Measurements from ENCODE around the gene HOXD10.

The HOXD10 gene

GRCh38 chr2:176137252-176137580, 20.6 kb downstream of the HOXD10 start:
- no peak for DNase-seq

GRCh38 chr2:176137906-176138305, 21.3 kb downstream of the HOXD10 start:
- no peak for DNase-seq

- DNase-seq, result peak; percentile 71
Measured at GRCh38 chr2:176138526-176138922, 21.9 kb downstream of the HOXD10 start.

DNA sequence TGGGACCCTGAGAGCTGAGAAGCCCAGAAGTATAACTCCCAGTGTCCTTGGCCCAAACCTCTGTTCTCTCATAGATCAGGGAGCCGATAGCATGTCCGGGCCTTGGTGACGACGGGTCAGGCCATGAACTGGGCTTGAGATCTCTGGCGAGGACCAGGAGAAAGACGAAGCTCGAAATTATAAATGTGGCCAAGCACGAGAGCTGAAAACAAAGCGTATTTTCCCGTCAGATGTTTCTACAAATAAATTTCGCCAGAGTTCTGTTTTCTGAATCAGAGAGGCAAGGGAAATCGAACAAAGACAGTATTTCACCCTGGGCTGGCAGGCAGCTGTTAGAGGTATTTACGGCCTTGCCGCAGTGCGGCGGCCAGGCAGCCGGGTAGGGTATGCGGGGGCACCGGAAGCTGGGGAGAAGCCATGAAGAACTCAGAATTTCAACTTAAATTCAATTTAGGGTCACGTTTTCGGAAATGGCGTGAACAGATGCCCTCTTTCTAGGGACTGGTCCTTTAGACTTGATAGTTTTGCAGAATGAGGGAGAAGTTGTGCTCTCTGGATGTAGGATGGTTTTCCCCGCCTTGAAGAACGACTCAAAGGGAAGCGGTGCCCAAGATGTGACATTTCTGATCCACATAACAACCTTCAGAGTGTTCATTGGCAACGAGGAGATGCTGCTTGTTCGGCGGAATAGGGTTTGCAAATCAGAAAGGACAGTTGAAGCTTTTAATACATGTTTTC, 22.5 kb downstream of the HOXD10 start:
- DNase-seq, result peak; percentile 65

DNA sequence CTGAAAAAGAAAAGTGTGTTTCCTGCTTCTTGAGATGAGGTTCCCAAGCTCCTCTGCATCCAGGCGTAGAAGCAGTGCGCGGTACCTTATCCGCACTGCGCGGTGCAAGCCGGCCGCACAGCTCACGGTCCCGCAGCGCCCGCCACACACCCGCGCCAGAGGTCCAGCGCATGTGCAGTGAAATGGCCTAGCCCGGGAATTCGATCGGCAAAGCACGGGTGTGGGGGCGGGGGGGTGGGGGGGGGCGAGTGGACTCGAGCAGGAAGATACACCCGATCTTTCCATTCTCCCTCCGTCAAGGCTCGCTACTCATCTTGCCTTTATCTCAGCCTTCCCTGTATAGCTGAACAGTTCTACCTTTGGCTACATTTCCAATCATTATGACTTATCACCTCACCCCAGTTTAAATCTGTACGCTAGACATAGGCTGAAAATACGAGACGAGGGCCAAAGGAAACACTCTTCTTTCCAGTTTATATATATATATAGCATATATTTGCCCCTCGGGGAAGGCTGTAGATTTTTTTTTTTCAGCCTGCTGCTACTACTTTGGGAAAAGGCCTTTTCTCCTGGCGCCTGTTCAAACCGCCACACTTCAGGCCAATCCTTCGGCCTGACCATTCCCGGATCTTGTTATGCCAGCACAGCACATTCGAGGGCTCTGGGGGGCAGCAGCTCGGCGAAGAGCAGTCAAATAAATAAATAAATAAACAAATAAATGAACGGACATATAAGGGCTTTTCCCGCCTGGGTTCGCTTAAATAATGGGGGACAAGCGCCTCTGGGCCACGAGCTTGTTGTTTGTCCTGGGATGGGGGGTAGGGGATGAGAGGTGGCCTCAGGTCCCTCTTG, 23.3 kb downstream of the HOXD10 start:
- DNase-seq, result peak; percentile 83

DNA sequence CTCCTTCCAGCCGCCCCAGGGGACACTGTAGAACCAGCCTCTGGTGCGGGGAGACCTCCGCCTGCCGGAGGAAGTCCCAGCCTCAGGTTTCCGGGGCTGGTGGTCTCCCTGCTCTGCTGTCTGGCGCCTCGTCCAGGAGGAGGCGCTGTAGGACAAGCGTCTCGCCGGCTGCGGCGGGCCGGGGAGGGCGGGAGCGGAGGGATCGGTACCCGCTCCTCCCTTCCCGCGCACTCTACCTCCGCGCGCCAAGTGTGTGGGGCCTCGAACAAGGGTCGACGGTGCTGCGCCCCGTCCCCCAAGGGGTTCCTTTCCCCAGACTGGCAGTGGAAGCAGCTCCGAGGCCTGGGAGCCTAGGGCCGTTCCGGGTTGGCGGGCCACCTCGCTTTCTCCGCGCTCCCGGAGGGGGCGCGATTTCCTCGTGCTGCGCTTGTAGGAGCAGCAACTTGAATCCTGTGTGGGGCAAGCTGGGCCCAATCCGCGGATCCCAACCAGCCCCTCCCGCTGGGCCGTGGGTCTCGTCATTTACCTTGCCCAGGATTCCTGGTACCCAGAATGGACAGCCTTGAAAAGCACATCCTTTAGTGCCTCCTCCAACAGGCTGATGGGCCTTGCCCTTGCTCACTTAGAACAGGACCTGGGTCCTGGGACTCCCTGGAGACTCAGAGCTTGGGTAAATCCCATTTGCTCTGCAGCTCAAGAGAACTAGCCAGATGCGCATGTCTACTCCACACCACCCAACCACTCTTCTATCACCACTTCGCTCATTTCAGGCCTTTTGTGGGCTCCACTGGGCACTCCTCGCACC, 24.1 kb downstream of the HOXD10 start:
- peak; percentile 87 for DNase-seq

GRCh38 chr2:176142281-176142680, 25.7 kb downstream of the HOXD10 start:
- DNase-seq, result no peak

DNA sequence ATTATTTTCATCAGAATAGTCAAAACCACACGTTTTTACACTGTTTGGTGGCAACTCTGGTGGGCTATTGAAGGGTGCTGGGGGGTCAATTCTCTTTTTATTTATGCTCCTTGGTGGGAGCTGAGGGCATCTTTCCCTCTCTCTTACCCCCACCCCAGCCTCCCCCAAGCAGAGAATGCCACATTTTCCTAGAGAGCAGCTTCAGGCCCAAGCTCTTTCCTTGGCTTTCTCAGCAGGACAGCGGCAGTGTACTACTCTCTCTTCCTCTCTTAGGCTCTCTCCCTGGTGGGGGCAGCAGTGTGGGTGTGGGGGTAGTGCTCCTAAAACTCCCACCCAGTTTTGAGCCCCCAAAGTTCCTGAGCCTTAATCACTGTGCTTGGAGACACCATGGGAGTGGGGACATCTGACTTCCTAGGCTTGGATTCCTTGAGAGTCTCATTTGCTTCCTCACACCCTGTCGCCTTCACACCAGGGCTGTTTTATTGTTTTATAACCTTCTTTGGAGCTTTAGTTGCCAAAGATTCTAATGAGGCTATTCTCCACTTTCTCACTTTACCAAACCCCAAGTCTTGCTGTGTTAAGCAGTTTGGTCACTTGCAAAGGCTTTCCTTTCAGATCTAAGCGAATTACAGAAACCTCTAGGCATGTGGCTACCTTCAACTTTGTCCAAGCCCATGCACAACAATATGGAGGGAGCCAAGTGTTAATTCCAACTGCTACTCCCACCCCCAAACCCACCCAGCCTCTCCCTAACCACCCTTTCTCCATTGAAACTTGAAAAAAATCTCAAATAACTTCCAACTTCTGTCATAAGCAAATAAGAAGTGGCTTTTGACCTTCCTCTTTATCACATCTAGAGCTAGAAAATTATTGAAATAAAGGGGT, 28.7 kb downstream of the HOXD10 start:
- no peak for DNase-seq

GRCh38 chr2:176146101-176146500, 29.5 kb downstream of the HOXD10 start:
- DNase-seq, result no peak

DNA sequence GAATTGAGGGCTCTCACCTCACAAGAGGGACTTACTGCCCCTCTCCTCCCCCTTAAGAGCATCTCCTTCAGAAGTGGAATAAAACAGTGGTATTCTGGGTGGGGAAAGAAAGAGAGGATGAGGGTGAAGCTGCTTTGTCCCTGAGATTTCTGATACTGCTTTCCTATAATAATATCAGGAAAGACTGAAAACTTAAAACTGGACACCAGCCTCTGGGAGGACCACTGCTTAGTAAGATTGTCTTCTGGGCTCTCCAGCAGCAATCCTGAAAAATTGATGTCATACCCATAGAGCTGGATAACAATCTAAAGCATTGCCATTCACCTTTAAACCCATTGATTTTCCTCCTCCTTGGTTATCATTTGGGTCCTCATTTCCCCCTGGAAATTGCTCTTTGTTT, 30.1 kb downstream of the HOXD10 start:
- no peak for DNase-seq

- DNase-seq, result no peak
Measured at GRCh38 chr2:176147210-176147799, 30.7 kb downstream of the HOXD10 start.

GRCh38 chr2:176147800-176148496, 31.4 kb downstream of the HOXD10 start:
- peak; percentile 53 for DNase-seq

GRCh38 chr2:176148751-176149421, 32.3 kb downstream of the HOXD10 start:
- DNase-seq, result no peak

DNA sequence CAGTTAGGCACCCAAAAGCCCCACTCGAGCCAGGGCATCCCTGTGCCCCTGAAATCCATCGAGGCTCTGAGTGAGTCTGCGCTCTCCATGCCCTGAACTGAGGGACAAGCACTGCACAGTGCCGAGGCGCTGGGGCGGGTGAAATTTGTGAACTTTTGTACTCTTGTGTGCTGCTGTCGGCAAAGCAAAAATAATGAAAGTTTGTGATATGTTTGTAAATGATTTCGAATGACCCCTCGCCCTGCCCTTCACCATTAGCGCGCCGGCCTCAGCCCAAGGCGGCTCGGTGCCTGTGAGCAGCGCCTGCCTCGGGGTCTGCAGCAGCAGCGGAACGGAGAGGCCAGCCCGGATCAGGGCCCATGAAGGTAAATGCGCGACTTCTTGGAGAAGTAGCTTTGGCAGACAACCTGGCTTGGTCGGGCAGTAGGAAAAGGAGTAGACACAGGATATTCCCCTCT, 32.9 kb downstream of the HOXD10 start:
- no peak for DNase-seq

DNA sequence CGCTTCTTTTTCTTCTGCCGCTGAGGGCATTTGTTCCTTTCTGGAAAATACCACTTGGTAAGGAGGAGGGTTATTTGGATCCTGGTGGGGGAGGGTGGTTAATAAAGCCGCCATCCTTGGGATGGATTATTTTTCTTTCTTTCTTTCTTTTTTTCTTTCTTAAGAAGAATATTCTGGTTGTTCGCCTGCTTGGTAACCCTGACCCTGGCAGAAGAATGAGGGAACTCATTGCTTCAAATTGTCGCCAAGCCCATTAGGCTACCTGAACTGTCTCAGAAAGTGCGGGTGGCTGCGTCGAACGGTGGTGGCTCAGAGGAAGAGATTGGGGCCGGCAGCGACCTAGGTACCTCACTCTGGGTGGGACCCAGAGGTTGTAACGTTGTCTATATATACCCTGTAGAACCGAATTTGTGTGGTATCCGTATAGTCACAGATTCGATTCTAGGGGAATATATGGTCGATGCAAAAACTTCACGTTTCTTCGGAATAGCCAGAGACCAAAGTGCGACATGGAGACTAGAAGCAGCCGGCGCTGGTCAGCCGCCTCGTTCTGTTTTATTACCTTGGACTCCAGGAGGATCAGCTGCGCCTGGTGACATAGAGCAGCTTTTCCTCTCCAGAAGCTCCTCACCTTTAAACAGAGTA, 33.5 kb downstream of the HOXD10 start:
- DNase-seq, result no peak

DNA sequence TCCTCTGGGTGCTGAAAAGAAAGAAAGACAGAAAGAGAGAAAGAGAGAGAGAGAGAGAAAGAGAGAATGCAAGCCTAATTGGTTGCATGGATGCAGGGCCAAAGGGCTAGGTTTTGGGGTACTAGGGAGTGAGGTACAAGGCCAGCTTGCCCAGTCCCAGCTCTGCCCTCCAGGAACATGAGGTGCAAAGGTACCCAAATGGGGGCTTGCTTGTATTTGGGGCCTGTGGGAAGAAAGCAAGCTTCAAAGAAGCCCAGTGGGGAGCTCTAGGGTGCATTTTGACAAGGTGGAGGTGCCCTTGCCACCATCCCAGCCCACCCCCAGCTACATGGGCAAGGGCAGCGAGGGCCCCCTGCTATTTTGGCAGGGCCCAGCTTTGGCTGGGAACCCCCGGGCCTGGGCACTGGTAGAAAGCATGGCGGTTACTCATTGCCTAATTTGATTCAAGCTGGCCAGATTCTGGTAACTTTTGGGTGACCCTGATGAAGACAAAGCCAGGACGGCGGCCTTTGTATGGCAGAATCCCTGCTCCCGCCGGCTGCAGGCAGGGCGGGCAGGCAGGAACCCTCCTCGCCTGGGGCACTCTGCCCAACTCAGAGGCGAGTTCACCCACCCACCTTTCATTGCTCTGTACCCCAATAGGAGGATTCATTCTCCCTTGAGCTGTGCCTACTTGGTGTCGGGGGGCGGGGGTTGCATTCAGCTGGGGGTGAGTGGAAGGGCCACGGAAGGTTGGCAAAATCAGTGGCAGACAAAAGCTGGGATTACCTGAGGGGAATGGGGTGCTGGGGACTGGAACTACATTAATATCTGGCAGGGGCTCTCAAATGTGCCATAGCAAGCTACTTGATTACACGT, 34.2 kb downstream of the HOXD10 start:
- DNase-seq, result no peak

GRCh38 chr2:176151442-176152287, 35.1 kb downstream of the HOXD10 start, which contains the start of gene HOXD4:
Gene HOXD4 (plus strand): TSS chr2:176151550. CDS start chr2:176151634, 84 bp downstream.
- DNase-seq, result peak; percentile 68

All from fibroblast of skin of right biceps (primary cell).